ENCODE measurements around the gene PDGFB.

- TF ChIP-seq POLR2AphosphoS5 (IDR thresholded peaks at IDR 0.05; ENCODE audit: low read depth, low read length) = no peak; the same call in 1 of the 2 replicates
- TF ChIP-seq, protein P1, sequence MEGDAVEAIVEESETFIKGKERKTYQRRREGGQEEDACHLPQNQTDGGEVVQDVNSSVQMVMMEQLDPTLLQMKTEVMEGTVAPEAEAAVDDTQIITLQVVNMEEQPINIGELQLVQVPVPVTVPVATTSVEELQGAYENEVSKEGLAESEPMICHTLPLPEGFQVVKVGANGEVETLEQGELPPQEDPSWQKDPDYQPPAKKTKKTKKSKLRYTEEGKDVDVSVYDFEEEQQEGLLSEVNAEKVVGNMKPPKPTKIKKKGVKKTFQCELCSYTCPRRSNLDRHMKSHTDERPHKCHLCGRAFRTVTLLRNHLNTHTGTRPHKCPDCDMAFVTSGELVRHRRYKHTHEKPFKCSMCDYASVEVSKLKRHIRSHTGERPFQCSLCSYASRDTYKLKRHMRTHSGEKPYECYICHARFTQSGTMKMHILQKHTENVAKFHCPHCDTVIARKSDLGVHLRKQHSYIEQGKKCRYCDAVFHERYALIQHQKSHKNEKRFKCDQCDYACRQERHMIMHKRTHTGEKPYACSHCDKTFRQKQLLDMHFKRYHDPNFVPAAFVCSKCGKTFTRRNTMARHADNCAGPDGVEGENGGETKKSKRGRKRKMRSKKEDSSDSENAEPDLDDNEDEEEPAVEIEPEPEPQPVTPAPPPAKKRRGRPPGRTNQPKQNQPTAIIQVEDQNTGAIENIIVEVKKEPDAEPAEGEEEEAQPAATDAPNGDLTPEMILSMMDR (IDR thresholded peaks at IDR 0.05) = no peak
- TF ChIP-seq, protein P2, sequence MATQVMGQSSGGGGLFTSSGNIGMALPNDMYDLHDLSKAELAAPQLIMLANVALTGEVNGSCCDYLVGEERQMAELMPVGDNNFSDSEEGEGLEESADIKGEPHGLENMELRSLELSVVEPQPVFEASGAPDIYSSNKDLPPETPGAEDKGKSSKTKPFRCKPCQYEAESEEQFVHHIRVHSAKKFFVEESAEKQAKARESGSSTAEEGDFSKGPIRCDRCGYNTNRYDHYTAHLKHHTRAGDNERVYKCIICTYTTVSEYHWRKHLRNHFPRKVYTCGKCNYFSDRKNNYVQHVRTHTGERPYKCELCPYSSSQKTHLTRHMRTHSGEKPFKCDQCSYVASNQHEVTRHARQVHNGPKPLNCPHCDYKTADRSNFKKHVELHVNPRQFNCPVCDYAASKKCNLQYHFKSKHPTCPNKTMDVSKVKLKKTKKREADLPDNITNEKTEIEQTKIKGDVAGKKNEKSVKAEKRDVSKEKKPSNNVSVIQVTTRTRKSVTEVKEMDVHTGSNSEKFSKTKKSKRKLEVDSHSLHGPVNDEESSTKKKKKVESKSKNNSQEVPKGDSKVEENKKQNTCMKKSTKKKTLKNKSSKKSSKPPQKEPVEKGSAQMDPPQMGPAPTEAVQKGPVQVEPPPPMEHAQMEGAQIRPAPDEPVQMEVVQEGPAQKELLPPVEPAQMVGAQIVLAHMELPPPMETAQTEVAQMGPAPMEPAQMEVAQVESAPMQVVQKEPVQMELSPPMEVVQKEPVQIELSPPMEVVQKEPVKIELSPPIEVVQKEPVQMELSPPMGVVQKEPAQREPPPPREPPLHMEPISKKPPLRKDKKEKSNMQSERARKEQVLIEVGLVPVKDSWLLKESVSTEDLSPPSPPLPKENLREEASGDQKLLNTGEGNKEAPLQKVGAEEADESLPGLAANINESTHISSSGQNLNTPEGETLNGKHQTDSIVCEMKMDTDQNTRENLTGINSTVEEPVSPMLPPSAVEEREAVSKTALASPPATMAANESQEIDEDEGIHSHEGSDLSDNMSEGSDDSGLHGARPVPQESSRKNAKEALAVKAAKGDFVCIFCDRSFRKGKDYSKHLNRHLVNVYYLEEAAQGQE (IDR thresholded peaks at IDR 0.05; ENCODE audit: insufficient read depth in 1 of 2, low read depth in 2 of 2, low read length in 1 of 2) = no peak
Measured at GRCh38 chr22:39220450-39220849, 24.3 kb downstream of the PDGFB start.
